Measurements from ENCODE around the gene IFNLR1.

The IFNLR1 gene

DNA sequence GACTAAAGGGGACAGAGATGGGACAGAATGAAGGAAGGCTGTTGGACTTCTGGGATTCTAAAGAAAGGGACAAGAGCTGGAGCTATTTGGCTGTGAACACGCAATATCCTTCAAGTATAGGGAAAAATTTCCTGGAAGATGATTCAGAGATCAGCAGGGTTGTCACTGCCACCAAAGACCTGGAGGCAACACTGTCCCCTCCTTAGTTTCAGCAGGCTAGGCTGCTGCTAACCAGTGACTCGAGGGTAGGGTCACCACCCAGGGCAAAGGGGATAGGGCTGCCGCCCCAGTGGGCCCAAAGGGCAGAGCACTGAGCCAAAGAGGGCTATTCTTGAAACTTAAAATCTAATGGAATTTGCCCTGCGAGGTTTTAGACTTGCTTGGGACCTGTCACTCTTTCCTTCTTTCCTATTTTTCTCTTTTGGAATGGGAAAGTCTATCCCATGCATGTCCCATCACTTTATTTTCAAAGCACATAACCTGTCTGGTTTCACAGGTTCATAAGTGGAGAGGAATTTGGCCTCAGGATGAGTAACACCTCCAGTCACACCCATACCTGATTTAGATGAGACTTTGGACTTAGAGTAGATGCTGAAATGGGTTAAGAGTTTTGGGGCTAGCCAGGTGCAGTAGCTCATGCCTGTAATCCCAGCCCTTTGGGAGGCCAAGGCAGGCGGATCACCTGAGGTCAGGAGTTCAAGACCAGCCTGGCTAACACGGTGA is 11.9 kb downstream of the IFNLR1 start:
- no peak for DNase-seq (ENCODE audit: low read depth)

DNA sequence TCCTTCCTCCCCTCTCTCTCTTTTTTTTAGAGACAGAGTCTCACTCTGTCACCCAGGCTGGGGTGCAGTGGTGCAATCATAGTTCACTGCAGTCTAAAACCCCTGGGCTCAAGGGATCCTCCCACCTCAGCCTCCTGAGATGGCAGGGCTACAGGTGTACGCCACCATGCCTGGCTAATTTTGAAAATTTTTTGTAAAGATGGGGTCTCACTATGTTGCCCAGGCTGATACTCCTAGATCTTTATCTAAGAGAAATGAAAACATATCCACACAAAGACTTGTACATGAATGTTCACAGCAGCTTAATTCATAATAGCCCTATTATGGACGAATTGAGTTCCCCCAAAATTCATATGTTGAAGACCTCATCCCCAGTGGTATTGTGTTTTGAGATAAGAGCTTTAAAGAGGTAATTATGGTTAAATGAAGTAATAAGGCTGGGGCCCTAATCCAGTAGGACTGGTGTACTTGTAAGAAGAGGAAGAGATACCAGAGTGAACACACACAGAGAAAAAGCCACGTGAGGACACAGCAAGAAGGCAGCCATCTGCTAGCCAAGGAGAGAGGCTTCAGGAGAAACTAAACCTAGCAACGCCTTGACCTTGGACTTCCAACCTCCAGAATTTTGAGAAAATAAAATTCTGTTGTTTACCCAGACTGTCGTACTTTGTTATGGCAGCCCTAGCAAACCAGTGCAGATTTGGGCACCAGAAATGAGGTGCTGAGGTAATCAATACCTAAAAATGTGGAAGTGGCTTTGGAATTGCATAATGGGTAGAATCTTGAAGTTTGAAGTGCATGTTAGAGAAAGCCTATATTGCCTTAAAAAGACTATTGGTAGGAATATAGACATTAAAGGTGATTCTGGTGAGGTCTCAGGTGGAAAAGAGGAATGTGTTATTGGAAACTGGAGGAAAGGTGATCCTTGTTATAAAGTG is 13.2 kb downstream of the IFNLR1 start:
- DNase-seq (ENCODE audit: low read depth): no peak

DNA sequence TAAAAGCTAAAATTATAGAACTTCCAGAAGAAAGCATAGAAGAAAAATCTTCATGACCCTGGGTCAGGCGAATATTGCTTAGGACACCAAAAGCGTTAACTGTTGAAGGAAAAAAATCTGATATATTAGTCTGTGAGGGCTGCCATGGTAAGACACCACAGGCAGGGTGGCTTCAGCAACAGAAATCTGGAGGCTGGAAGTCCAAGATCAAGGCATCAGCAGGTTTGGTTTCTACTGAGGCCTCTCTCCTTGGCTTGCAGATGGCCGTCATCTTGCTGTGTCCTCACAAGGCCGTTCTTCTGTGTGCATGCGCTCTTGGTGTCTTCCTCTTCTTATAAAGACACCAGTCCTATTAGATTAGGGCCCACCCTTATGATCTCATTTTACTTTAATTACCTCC is 14.5 kb downstream of the IFNLR1 start:
- no peak for DNase-seq (ENCODE audit: low read depth)

DNA sequence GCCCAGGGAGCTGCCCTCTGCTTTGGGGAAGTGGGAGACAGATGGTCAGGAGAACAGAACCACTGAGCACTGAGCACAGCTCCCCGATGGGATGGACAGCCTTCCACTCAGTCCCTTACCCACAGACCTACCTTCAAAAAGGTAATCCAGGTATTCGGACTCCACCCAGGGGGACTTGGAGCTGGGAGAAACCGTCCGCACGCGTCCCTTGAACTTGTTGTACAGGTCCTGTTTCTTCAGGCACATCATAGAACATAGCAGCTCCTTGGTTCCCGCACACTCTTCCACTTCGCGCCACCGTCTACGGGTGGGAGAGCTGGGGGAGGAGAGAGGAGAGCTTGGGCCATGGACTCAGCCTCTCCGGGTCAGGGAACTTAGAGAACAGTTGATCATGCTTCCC is 17.8 kb downstream of the IFNLR1 start:
- no peak for DNase-seq (ENCODE audit: low read depth)

DNA sequence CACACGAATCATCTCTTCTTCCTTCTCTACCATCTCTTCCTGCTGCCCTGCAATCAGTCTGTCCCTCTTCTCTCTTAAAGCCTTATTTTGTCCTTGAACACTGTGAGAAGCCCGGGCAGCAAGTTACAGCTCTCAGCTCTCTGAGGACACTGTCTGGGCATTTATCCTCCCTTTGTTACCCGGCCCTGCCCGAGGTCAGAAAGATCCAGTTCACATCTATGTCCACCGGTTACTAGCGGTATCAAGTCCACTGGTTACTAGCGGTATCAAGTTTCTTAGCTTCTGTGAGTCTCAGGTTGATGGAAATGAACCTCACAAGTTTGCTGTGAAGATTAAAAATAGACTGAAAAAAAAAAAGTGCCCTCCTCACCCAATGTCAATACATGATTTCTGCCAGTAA is 18.8 kb downstream of the IFNLR1 start:
- no peak for DNase-seq (ENCODE audit: low read depth)

DNA sequence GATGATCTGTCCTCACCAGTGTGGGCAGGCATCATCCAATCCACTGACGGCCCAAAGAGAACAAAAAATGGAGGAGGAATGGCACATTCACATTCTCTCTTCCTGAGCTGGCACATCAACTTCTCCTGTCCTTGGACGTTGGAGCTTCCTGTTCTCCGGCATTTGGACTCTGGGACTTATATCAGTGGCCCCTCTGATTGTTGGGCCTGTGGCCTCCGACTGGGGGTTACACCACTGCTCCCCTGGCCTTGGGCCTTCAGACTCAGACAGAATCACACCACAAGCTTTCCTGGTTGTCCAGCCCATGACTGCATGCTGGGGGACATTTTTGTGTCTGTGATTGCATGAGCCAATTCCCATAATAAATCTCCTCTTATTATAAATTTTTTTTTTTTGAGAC is 20.1 kb downstream of the IFNLR1 start:
- DNase-seq (ENCODE audit: low read depth): no peak

DNA sequence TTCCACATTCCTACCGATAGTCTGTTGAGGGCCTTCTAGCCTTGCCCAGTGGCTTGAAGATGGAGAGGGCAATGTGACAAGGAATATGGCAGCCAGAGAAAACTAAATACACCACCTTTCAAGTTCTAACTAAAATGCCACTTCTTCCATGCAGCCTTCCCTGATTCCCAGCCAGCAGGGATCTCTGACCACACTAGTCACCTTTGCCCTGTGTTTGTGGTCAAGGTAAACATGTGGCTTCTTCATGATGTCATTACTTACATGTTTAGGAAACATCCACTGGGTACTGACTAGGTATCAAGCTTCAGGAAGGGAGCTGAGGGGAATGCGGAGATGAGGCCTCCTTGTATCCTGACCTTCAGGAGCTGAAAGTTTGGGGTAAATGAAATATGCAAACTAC is 21.6 kb downstream of the IFNLR1 start:
- no peak for DNase-seq (ENCODE audit: low read depth)

DNA sequence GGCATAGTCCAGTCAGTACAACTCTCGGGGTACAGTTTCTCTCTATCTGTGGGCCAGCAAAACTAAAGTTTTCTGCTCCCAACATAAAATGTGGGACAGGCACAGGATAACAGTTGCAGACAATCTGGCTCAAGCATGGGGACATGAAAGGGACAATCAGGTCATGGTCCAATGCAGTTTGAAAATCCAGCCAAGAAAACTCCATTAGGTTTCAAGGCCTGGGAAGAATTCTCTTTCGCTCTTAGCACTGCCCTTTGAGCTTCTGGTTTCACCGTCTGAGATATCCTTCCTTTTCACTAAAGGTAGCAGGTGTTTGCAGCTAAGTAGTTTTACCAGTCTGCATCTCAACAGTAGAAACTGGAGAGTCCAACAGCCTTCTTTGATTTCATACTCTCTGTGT is 23.1 kb downstream of the IFNLR1 start:
- DNase-seq (ENCODE audit: low read depth): no peak

DNA sequence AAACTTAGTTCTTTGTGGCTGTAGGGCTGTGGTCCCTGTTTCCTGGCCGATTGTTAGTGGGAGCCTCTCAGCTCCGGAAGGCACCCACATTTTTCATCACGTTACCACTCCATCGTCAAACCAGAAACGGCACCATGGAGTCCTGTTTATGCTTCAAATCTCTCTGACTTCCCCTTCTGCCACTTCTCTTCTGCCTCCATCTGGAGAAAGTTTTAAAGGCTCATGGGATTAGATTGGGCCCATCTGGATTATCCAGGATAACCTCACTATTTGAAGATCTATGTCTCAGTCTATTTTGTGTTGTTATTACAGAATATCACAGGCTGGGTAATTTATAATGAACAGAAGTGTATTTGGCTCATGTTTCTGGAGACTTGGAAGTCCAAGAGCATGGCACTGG is 24.9 kb downstream of the IFNLR1 start:
- DNase-seq (ENCODE audit: low read depth): no peak

DNA sequence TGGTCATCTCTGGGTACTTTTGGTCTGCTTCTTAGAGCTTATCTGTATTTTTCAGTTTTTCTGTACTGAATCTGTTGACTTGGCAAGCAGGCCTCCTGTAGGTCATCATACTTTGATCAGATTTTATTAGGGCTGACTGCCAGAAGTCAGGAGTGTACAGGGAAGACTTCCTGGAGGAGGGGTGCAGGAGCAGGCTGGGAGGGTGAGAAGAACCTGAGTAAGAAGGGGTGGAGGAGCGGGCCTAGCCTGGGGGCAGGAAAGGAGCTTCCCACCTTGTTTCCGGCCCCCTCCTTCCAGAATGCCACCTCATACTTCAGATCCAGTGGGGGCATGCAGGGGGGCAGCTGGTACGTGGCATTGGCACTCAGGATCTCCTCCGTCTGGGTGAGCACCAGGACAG is 25.8 kb downstream of the IFNLR1 start:
- DNase-seq (ENCODE audit: low read depth): no peak

DNA sequence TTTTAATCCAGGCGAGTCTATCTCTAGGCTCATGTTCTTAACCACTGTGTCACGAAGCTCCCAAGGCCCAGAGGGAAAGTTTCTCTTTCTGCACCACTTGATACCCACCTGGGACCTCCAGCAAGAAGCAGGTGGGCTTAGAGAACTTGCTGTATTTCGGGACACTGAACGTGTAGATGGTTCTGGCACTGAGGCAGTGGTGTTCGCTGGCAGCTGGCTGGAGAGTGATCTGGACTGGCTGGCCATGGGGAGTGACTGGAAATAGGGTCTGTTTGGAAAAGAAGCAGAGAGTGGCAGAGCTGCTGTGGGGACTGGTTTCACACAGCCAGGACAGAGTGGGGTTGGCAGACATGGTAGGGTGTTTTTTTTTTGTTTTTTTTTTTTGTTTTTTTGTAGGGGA is 27.7 kb downstream of the IFNLR1 start:
- DNase-seq (ENCODE audit: low read depth): no peak

DNA sequence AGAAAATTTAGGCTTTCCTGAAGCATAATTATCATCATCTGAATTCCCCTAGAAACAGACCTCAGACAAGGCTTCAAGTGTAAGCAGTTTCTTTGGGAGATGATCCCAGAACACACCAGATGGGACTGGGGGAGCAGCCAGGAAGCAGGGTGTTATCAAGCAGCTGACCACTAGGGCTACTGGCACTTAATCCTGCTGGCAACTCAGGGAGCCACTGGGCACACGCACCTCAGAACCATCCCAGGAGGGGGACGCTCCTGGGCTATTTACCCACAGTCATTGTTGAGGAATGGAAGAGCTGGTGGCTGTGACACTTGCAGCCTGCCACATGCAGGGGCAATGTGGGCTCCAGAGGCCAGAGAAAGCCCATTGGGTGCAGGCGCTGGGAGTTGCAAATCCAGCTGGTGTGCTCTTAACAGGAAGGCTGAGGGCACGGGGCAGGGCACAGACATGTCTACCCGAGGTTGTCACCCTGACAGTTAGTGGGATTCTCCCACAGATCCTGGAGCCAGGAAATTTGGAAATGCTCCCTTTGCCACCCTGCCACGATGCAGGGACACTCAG is 29.1 kb downstream of the IFNLR1 start:
- no peak for DNase-seq (ENCODE audit: low read depth)

DNA sequence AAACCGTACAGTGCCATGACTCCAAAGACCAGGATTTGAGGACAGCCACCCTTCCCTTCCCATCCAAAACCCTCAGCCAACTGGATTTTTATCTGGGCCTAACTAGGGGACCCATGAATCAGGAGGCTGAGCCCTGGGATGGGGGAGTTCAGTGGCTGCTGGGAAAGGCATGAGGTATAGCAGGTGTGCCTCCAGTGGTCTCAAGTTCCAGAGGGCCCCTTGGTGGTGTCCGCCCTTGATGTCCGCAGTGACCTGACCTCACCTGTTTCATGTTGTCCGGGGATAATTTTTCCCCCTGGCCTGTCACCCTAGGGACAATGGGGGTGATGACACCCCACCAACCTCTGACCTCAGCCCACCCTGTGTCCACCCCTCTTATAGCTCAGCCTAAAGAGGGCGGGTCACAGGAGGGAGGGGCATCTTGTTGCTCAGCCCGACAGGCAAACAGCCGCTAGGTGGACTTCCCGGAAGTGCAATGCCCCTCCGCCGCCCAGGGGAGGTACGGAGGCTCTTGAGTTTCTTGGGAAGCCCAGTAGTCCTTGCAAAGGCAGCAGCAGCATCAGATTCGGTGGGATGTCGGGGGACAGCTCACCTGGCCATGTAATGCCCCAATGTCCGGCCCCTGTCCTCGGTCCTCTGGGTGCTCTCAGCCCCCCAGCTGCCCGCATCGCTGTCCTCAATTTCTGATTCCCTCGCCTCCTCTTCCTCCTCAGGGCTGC is 30.4 kb downstream of the IFNLR1 start:
- DNase-seq (ENCODE audit: low read depth): no peak

DNA sequence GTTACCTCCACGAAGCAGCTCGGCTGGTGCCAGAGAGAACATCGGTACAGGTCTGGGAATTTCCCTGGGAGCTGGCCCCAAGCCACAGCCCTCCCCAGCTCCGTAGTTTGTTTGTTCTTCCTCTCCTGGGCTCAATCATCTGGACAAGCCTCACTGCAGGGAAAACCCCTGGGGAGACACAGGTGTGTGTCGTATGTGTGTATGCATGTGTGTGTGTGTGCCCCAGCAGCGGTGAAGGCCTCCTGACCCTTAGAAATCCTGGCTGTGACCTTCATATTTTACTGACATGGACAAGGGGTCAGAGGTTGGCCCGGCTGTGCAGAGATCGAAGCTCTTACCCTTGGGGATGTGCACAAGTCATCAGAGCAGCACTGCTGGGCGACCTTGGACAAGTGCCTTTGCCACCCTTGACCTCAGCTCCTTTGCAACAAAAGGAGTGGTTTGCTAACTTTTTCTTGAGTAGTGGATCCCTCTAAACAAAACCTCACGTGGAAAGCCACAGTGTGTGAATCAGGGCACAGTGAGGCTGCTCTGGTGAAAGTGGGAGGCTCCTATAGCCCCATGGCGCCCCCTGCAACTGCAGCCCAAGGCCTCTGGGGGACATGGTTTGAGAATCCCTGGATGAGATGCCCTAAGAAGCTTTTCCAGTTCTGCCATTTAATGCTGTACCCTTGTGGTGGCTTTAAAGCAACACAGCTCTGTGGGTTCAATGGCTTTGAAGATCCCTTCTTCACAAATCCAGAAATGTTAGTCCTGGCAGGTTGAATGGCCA is 31.9 kb downstream of the IFNLR1 start:
- DNase-seq (ENCODE audit: low read depth): no peak

DNA sequence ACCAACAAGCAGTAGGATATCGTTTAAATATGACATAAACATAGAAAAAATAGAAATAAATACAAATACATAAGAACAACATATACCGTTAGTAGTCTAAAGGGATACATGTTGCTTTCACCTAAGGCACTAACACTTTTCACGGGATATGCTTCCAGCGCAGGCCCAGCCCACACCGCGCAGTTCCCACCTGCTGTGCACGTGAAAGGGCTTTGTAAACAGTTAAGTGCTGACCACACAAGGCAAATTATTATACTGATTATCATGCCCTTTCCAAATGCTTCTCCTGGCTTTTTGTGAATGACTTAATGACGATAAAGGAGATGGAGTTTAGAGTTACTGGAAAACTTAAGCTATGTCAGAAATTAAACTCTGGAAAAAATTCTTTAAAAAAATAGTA is 32.9 kb downstream of the IFNLR1 start:
- DNase-seq (ENCODE audit: low read depth): no peak

DNA sequence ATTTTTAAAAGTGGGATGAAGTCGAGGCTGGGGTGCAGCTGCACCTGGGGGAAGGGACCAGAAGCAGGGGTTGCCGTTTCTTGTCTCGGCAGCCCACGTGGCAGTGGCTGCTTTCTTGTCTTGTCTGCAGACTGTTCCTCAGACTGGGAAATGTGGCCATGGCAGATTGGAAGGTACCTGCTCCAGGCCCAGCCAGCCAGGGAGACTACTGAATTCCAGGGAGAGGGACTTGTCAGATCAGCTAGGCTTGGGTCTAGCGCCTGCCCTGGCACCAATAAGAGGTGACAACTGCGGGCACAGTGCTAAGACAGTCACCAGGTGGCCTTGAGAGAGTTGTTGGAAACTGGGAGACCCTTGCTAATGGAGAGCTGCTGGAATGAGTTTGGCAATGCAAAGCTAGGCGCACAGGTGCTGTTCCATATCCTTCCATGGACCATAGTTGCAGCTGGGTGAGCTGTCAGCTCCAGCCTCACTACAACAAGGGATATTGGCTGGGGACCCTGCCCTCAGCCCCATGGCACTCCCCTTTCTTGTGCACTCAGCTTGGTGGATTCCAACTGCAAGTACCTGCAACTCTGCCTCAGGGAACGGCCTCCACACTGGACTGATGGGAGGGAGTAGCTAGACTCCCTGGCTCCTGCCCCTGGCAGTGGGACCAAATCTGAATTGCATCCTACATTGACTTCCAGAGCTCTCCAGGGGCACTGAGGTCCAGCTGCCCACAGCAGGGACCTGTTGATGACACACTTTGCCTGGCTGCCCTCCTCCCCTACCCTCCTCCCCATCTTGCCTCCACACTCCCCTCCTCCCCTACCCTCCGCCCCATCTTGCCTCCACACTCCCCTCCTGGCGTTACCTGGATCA is 34.2 kb downstream of the IFNLR1 start:
- no peak for DNase-seq (ENCODE audit: low read depth)

DNA sequence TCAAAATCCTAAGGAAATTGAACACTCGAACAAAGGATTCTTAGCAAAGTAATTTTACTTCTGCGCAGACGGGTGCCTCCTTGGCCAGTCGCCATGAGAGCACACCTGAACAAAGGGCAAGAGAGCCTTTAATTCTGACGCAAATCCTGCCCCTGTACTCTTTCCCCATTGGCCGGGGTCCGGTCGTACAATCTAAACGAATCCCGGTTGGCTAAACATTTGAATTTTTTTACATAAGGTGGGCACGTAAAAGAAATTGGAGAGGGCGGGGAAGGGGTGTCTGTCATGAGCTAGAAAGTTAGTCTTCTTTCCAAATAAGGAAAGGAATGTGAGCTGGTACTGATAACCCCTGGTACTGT is 35.9 kb downstream of the IFNLR1 start:
- DNase-seq (ENCODE audit: low read depth): no peak

DNA sequence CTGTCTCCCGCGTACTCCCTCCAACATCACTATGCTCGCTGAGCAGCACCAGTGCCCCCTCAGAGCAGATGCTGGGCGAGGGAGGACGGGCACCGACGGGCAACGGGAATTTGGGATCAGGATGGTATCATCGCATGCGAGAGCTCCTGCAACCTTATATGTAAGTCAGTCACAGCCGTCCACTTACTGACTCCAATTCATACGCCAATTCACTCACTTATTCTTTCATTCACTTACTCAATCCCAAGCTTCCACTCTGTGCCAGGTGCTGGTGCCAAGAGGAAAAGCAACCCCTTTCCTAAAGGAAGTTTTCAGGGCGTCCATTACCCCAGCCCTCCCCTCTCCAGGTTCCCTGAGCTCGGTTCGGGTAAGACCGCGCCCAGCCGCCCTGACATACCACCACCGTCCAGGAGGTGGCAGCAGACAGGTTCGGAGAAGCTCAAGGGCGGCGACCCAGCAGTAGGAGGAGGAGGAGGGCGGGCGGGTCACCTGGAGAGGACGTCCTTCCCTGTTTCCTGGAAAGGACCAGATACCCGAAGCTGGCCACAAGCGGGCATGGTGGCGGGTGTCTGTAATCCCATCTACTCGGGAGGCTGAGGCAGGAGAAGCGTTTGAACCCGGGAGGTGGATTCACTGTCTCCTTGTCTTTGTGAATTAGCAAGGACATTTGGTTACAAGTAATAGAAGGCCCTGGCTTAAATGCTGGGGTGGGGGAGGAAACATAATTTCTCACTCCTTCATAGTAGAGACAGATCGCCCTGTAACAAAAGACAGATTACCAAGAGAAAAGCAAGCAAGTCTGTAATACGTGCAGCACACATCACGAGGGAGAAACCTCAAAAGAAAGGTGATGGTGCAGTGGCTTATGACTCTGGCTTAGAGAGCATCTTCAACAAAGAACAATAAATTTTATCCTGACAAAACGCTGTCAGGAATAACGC is 36.6 kb downstream of the IFNLR1 start:
- DNase-seq (ENCODE audit: low read depth): no peak

DNA sequence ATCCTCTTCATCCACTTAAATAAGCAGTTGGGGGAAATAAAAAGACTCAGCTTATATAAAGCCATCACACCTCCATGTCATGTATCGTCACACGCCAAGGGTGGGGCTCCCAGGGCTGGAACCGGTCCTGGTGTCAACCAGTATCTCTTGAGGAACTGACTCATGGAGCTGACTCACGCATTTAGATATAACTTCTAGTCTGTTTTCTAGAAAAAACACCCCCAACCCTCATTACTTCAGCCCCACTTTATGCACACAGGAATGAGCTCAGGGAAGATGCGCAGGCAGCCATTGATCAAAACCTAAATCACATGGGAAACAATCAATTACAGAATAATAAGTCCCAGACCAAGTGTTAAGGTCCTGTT is 37.2 kb downstream of the IFNLR1 start:
- no peak for DNase-seq (ENCODE audit: low read depth)

DNA sequence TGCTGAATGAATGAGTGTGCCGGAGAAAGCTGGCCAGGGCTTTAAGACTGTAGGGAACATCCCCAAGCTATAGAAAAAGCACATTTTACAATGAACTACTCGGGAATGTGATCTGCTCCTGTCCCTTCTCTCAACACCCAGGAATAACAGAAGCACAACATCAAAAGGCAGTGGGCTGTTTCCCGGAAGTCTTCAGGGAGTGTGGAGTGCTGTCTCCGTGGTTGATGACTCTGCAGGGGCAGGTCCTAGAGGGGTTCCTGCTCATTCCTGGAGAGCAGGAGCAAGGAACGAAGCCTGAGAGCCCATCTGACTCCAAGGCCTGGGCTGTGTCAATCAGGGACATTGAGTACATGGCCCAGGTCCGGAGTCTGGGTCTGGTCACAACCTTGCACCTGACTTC is 39.3 kb downstream of the IFNLR1 start:
- DNase-seq (ENCODE audit: low read depth): no peak

Measured in GM04503 (cell line).